Loucy (cell line): Measurements from ENCODE around the gene C6orf47.

Source experiments
- H2AFZ ChIP-seq: fragments of 200-600 bp; sonication (generic); 2 replicates; pipeline ENCODE4 v1.6.0; 2016; ENCODE audit warnings: antibody characterized with exemption, mild to moderate bottlenecking, low read length, moderate library complexity
- H3F3A ChIP-seq: fragments of 200-600 bp; 2 replicates; pipeline ENCODE4 v1.6.0; 2016; ENCODE audit warnings: antibody characterized with exemption, low read depth, mild to moderate bottlenecking
- H3K27me3 ChIP-seq: fragments of 200-600 bp; sonication (generic); 2 replicates; pipeline ENCODE4 v1.6.1; 2014; ENCODE audit warnings: low read length, mild to moderate bottlenecking; ENCODE audit not compliant: insufficient read depth, poor library complexity, severe bottlenecking
- H3K36me3 ChIP-seq: fragments of 200-600 bp; sonication (generic); 2 replicates; pipeline ENCODE4 v1.6.1; 2016; ENCODE audit warnings: low read length; ENCODE audit not compliant: insufficient read depth
- H3K4me1 ChIP-seq: fragments of 200-600 bp; sonication (generic); 2 replicates; pipeline ENCODE4 v1.5.1; 2014; ENCODE audit warnings: low read length, mild to moderate bottlenecking; ENCODE audit not compliant: insufficient read depth, poor library complexity, severe bottlenecking
- H3K4me2 ChIP-seq: fragments of 200-600 bp; sonication (generic); 2 replicates; pipeline ENCODE4 v1.6.0; 2014; ENCODE audit warnings: antibody characterized with exemption, low read length, low read depth, mild to moderate bottlenecking; ENCODE audit not compliant: poor library complexity, severe bottlenecking
- H3K4me3 ChIP-seq: fragments of 200-600 bp; sonication (generic); 2 replicates; pipeline ENCODE4 v1.5.1; 2014; ENCODE audit warnings: low read length, mild to moderate bottlenecking, mixed read lengths; ENCODE audit not compliant: poor library complexity, severe bottlenecking
- H3K79me2 ChIP-seq: fragments of 200-600 bp; sonication (generic); 2 replicates; pipeline ENCODE4 v1.6.1; 2014; ENCODE audit warnings: low read length; ENCODE audit not compliant: insufficient read depth
- H3K9ac ChIP-seq: fragments of 200-600 bp; sonication (generic); 2 replicates; pipeline ENCODE4 v1.6.0; 2014; ENCODE audit warnings: mild to moderate bottlenecking, low read depth, low read length, moderate library complexity; ENCODE audit not compliant: poor library complexity, severe bottlenecking
- H3K9me2 ChIP-seq: fragments of 200-600 bp; sonication (generic); replicated peaks from 2 replicates; pipeline ENCODE4 v1.6.1; 2016; ENCODE audit warnings: low read depth, low read length, mixed read lengths
- H3K9me3 ChIP-seq: fragments of 200-600 bp; sonication (generic); 2 replicates; pipeline ENCODE4 v1.6.1; 2014; ENCODE audit warnings: mild to moderate bottlenecking, antibody characterized with exemption, low read length, low read depth; ENCODE audit not compliant: insufficient read depth
- H4K20me1 ChIP-seq: fragments of 200-600 bp; sonication (generic); 2 replicates; pipeline ENCODE4 v1.6.0; 2014; ENCODE audit warnings: antibody characterized with exemption, low read length, mild to moderate bottlenecking; ENCODE audit not compliant: insufficient read depth, poor library complexity, severe bottlenecking
- EZH2phosphoT487 ChIP-seq: fragments of 200-600 bp; IDR thresholded peaks from 2 replicates; pipeline ENCODE4 v1.6.1; 2018; ENCODE audit warnings: antibody characterized with exemption, mild to moderate bottlenecking, moderate library complexity, borderline replicate concordance
- TF ChIP-seq, protein P1 (sequence below): fragments of 200-600 bp; sonication (generic); conservative IDR thresholded peaks from 2 replicates; pipeline ENCODE4 v1.5.1; 2014; ENCODE audit warnings: mild to moderate bottlenecking, antibody characterized with exemption, low read length

The C6orf47 gene

DNA sequence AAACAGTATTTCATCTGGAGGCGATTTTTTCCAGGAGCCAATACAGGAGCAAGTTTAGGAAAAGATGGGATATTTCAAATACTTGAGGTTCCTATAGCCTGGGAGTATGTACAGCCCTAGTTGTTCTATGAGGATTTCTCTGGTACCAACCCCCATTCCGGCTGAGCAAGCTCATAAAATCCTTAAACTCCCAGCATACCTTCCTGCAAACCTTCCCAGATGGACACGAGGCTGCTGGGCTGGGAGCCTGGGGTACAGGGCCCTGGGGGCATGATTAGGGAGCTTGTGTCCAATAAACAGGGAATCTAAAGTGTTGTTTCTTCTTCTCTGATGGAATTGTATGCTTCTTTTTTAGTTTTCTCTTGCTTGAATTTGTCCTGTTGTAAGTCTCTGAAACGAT lies 38.6 kb downstream of the C6orf47 start:
- Histone ChIP-seq H3K9ac (peak overlapping the region; percentile 99), H3K27me3 (peaks cover 10% of the 10 kb centered on the region), H3K4me2 (peak overlapping the region; percentile 99), H3F3A (peaks cover 8% of the 10 kb centered on the region; the same call in 1 of the 2 replicates), H3K9me2 (no peaks in the 10 kb centered on the region), H2AFZ (no peak overlapping the region), H3K79me2 (peaks cover 87% of the 10 kb centered on the region), H3K9me3 (no peaks in the 10 kb centered on the region), H3K36me3 (peaks cover 42% of the 10 kb centered on the region), H3K4me3 (peak overlapping the region; percentile 94), H3K4me1 (peaks cover 43% of the 10 kb centered on the region), H4K20me1 (peaks cover 62% of the 10 kb centered on the region)
- TF ChIP-seq, protein P1, sequence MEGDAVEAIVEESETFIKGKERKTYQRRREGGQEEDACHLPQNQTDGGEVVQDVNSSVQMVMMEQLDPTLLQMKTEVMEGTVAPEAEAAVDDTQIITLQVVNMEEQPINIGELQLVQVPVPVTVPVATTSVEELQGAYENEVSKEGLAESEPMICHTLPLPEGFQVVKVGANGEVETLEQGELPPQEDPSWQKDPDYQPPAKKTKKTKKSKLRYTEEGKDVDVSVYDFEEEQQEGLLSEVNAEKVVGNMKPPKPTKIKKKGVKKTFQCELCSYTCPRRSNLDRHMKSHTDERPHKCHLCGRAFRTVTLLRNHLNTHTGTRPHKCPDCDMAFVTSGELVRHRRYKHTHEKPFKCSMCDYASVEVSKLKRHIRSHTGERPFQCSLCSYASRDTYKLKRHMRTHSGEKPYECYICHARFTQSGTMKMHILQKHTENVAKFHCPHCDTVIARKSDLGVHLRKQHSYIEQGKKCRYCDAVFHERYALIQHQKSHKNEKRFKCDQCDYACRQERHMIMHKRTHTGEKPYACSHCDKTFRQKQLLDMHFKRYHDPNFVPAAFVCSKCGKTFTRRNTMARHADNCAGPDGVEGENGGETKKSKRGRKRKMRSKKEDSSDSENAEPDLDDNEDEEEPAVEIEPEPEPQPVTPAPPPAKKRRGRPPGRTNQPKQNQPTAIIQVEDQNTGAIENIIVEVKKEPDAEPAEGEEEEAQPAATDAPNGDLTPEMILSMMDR, result no peak
- TF ChIP-seq EZH2phosphoT487, result no peak

DNA sequence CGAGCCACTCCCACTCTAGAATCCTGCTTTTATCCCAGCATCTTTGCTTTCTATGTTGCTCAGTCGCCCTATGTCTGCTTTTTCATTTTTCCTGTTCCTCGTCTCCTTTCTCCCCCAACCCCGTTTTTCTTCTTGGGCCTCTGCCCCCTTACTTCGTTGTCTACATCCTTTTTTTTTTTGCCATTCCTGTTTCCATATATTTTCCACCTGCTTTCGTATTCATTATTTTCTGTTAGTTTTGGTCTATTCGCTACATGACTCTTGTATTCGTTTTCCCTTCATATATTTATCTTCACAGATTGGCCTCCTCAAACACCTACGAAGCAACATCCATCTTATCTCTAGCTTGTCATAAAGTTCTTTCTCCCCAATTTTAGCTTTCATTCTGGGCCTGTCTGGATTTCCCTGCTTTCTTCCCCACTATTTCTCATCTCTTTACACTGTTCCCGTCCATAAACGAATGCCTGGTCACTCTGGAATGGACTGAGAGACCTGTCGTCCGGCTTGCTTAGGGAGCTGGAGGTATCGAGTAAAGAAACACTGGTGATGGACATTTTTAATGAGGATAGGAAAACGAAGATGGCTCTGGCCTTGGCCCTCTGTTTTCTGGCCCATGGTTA lies 39.1 kb downstream of the C6orf47 start:
- Histone ChIP-seq H3K4me3 (peak overlapping the region; percentile 94), H3K36me3 (peaks cover 37% of the 10 kb centered on the region), H2AFZ (no peak overlapping the region)

DNA sequence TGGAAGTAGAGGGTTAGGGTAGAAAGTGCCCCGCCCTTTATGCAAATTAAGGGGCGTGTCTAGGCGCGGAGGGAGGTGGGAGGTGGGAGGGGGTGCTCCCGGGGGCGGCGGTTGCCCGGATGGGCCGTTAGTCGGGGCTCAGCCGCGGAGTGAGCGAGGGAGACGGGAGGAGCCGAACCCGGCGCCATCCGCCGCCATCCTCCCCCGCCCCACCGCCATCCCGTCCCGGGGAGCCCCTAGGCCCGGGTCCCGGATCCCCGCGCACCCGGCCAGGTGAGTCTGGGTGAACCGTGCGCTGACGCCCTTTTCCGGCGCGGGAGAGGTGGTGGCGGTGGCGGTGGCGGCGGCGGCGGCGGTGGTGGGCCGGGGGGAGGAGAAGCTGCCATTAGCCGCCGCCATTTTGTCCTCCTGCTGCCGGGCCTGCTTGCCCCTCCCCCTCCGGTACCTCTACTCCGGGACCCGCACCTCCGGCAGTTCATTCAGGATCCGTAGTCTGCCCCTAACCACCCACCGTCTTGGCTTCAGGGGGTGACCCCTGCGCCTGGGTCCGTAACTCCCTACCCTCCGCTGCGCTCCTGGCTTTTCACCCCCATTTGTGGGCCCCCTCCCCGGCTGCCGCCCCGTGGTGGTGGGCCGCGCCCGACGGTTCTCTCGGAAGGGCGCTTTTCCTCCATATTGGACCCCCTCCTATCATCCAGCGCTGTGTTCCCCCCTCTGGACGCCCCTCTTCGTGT lies 39.8 kb downstream of the C6orf47 start, which contains the start of gene PRRC2A:
Gene PRRC2A (plus strand): TSS at position 130 of the 734 bp plus-strand sequence. CDS start 2,075 bp downstream, outside the sequence.
- H2AFZ ChIP-seq, result peak within 1 kb of the TSS; percentile 68; the same call in 1 of the 2 replicates
- H3K4me2 ChIP-seq, result peak within 1 kb of the TSS; percentile 99
- H3K9ac ChIP-seq, result peak within 1 kb of the TSS; percentile 99
- peaks cover 87% of the 10 kb centered on the region for H3K79me2 ChIP-seq
- H3K9me3 ChIP-seq, result no peaks in the 10 kb centered on the region
- peaks cover 10% of the 10 kb centered on the region for H3K27me3 ChIP-seq
- H3K4me1 ChIP-seq, result peaks cover 51% of the 10 kb centered on the region
- H4K20me1 ChIP-seq, result peaks cover 49% of the 10 kb centered on the region
- TF ChIP-seq, protein P1, result no peak
- no peak for TF ChIP-seq EZH2phosphoT487
- H3K4me3 ChIP-seq, result peak within 1 kb of the TSS; percentile 94
- H3F3A ChIP-seq, result peaks cover 8% of the 10 kb centered on the region; the same call in 1 of the 2 replicates
- peaks cover 30% of the 10 kb centered on the region for H3K36me3 ChIP-seq
- H3K9me2 ChIP-seq, result no peaks in the 10 kb centered on the region

More for the DNA sequence above, 39.1 kb downstream of the C6orf47 start:
- peaks cover 49% of the 10 kb centered on the region for H3K4me1 ChIP-seq
- no peaks in the 10 kb centered on the region for H3K9me2 ChIP-seq
- H3K9me3 ChIP-seq, result no peaks in the 10 kb centered on the region
- H3K4me2 ChIP-seq, result peak overlapping the region; percentile 99
- TF ChIP-seq EZH2phosphoT487, result no peak
- TF ChIP-seq, protein P1, result no peak
- peak overlapping the region; percentile 99 for H3K9ac ChIP-seq
- H4K20me1 ChIP-seq, result peaks cover 56% of the 10 kb centered on the region
- H3K27me3 ChIP-seq, result peaks cover 10% of the 10 kb centered on the region
- peaks cover 8% of the 10 kb centered on the region; the same call in 1 of the 2 replicates for H3F3A ChIP-seq
- peaks cover 87% of the 10 kb centered on the region for H3K79me2 ChIP-seq
